Thymus (tissue), 11 donors: Measurements from ENCODE around the gene CDR2L. TPM values are rescaled to one million over a fixed set of nuclear protein-coding genes. Genes with fewer than 3 reads are reported as not detected.

Experiments used
- DNase-seq, 9 donors: peaks; one replicate each; pipeline ENCODE4 v3.0.0-alpha.2; 2013; ENCODE audit warnings: low spot score in 9 of 9, low read depth in 6 of 9, missing footprints in 1 of 9
- H3K27ac ChIP-seq, 2 donors: one replicate each; pipeline ENCODE4 v1.5.1; 2013; ENCODE audit warnings: control low read depth in 1 of 2, low read depth in 1 of 2, low read length in 1 of 2, mild to moderate bottlenecking in 1 of 2, moderate library complexity in 1 of 2
- H3K27me3 ChIP-seq, 2 donors: one replicate each; pipeline ENCODE4 v1.5.1; 2013; ENCODE audit warnings: low read length in 1 of 2; ENCODE audit not compliant: control insufficient read depth in 2 of 2, insufficient read depth in 1 of 2
- H3K36me3 ChIP-seq, 2 donors: one replicate each; pipeline ENCODE4 v1.5.1; 2013; ENCODE audit warnings: low read length in 1 of 2, mild to moderate bottlenecking in 1 of 2, moderate library complexity in 1 of 2; ENCODE audit not compliant: control insufficient read depth in 2 of 2, insufficient read depth in 2 of 2
- H3K4me1 ChIP-seq, 2 donors: one replicate each; pipeline ENCODE4 v1.5.1; 2013; ENCODE audit warnings: low read length in 2 of 2; ENCODE audit not compliant: control insufficient read depth in 2 of 2, insufficient read depth in 2 of 2
- H3K4me3 ChIP-seq, 2 donors: one replicate each; pipeline ENCODE4 v1.5.1; 2013; ENCODE audit warnings: low read length in 2 of 2, control low read depth in 1 of 2, mild to moderate bottlenecking in 1 of 2
- H3K9me3 ChIP-seq, 2 donors: one replicate each; pipeline ENCODE4 v1.5.1; 2013; ENCODE audit warnings: low read length in 1 of 2, mild to moderate bottlenecking in 1 of 2; ENCODE audit not compliant: control insufficient read depth in 2 of 2, insufficient read depth in 1 of 2
- WGBS: extraction: QIAGEN DNeasy Blood & Tissue Kit; methylation state at CpG from one replicate; pipeline ENCODE4 v1.1.7; 2013; 5-methylcytosine and 5-hydroxymethylcytosine counted together
- polyA plus RNA-seq: library from polyadenylated mRNA; stranded (reverse); fragments of 200-250 nt; gene quantifications from one replicate; pipeline ENCODE4 v1.2.3, GENCODE V29; 2013
- total RNA-seq: library from RNA; stranded (reverse); fragments of 120-200 nt; gene quantifications from one replicate; pipeline ENCODE4 v1.2.4, GENCODE V29; 2013
- donor health status: healthy.

The CDR2L gene
- total and polyA plus RNA-seq, 2 donors, result 0.57 to 1.4 TPM

GRCh38 chr17:74949455-74950115 lies 37.8 kb upstream of the CDR2L start:
- Histone ChIP-seq H3K36me3 (no peaks in the 10 kb centered on the region), H3K4me3 (no peak overlapping the region), H3K27me3 (peaks cover 0 to 67% of the 10 kb centered on the region in 2 donors), H3K9me3 (peaks cover 0 to 5% of the 10 kb centered on the region in 2 donors), H3K27ac (no peak overlapping the region), H3K4me1 (no peaks in the 10 kb centered on the region)
- no peak for DNase-seq
- 75% methylated on average over 12 of the region's 12 CpGs for WGBS

GRCh38 chr17:74950207-74950606 lies 37.2 kb upstream of the CDR2L start:
- peaks cover 0 to 63% of the 10 kb centered on the region in 2 donors for H3K27me3 ChIP-seq
- DNase-seq, result no peak
- H3K36me3 ChIP-seq, result no peaks in the 10 kb centered on the region
- H3K27ac ChIP-seq, result no peak overlapping the region
- H3K4me1 ChIP-seq, result no peaks in the 10 kb centered on the region
- no peak overlapping the region for H3K4me3 ChIP-seq
- peaks cover 0 to 5% of the 10 kb centered on the region in 2 donors for H3K9me3 ChIP-seq
- 86% methylated on average over 8 of the region's 8 CpGs for WGBS

- Histone ChIP-seq H3K4me3 (no peak overlapping the region), H3K27me3 (peaks cover 0 to 59% of the 10 kb centered on the region in 2 donors), H3K36me3 (no peaks in the 10 kb centered on the region), H3K27ac (no peak overlapping the region), H3K4me1 (no peaks in the 10 kb centered on the region), H3K9me3 (peaks cover 0 to 5% of the 10 kb centered on the region in 2 donors)
- 87% methylated on average over 3 of the region's 3 CpGs for WGBS
- no peak for DNase-seq
Observed at GRCh38 chr17:74951065-74951464, 36.4 kb upstream of the CDR2L start.

- 80% methylated on average over 32 of the region's 32 CpGs for WGBS
- Histone ChIP-seq H3K27ac (no peak overlapping the region), H3K9me3 (peaks cover 0 to 5% of the 10 kb centered on the region in 2 donors), H3K4me1 (no peaks in the 10 kb centered on the region), H3K4me3 (no peak overlapping the region), H3K27me3 (peaks cover 0 to 52% of the 10 kb centered on the region in 2 donors), H3K36me3 (no peaks in the 10 kb centered on the region)
- no peak for DNase-seq
Observed at GRCh38 chr17:74951680-74952421, 35.6 kb upstream of the CDR2L start.

- 83% methylated on average over 24 of the region's 24 CpGs for WGBS
- Histone ChIP-seq H3K27ac (no peak overlapping the region), H3K9me3 (peaks cover 0 to 5% of the 10 kb centered on the region in 2 donors), H3K4me1 (no peaks in the 10 kb centered on the region), H3K27me3 (peaks cover 0 to 46% of the 10 kb centered on the region in 2 donors), H3K36me3 (no peaks in the 10 kb centered on the region), H3K4me3 (no peak overlapping the region)
- no peak for DNase-seq
Observed at GRCh38 chr17:74952431-74953133, 34.9 kb upstream of the CDR2L start.

- no peaks in the 10 kb centered on the region for H3K36me3 ChIP-seq
- H3K27ac ChIP-seq, result no peak overlapping the region
- H3K4me1 ChIP-seq, result no peaks in the 10 kb centered on the region
- H3K4me3 ChIP-seq, result no peak overlapping the region
- WGBS, result 88% methylated on average over 11 of the region's 11 CpGs
- no peak for DNase-seq
- peaks cover 0 to 47% of the 10 kb centered on the region in 2 donors for H3K27me3 ChIP-seq
- H3K9me3 ChIP-seq, result peaks cover 0 to 5% of the 10 kb centered on the region in 2 donors
Observed at GRCh38 chr17:74953134-74953687, 34.2 kb upstream of the CDR2L start.

- Histone ChIP-seq H3K27me3 (peaks cover 0 to 49% of the 10 kb centered on the region in 2 donors), H3K4me1 (no peaks in the 10 kb centered on the region), H3K27ac (no peak overlapping the region), H3K36me3 (no peaks in the 10 kb centered on the region), H3K9me3 (peaks cover 0 to 5% of the 10 kb centered on the region in 2 donors), H3K4me3 (no peak overlapping the region)
- DNase-seq, result no peak
- 96% methylated on average over 15 of the region's 15 CpGs for WGBS
Observed at GRCh38 chr17:74954115-74954514, 33.3 kb upstream of the CDR2L start.

GRCh38 chr17:74954665-74955421 lies 32.6 kb upstream of the CDR2L start:
- Histone ChIP-seq H3K4me3 (no peak overlapping the region), H3K27me3 (peaks cover 0 to 43% of the 10 kb centered on the region in 2 donors), H3K4me1 (no peaks in the 10 kb centered on the region), H3K36me3 (no peaks in the 10 kb centered on the region), H3K27ac (no peak overlapping the region), H3K9me3 (peaks cover 0 to 5% of the 10 kb centered on the region in 2 donors)
- DNase-seq, result no peak
- WGBS, result 76% methylated on average over 13 of the region's 13 CpGs
